Measurements from ENCODE around the gene PRKD2. TPM values are rescaled to one million over a fixed set of nuclear protein-coding genes. Genes with fewer than 3 reads are reported as not detected.

Gene PRKD2
- total and polyA plus RNA-seq, 10 of the 15 experiments (the other 5 are each of a cell fraction or from before 2014, with no cell fraction given), result 2.3 to 98.8 (median 32.9) TPM

DNA sequence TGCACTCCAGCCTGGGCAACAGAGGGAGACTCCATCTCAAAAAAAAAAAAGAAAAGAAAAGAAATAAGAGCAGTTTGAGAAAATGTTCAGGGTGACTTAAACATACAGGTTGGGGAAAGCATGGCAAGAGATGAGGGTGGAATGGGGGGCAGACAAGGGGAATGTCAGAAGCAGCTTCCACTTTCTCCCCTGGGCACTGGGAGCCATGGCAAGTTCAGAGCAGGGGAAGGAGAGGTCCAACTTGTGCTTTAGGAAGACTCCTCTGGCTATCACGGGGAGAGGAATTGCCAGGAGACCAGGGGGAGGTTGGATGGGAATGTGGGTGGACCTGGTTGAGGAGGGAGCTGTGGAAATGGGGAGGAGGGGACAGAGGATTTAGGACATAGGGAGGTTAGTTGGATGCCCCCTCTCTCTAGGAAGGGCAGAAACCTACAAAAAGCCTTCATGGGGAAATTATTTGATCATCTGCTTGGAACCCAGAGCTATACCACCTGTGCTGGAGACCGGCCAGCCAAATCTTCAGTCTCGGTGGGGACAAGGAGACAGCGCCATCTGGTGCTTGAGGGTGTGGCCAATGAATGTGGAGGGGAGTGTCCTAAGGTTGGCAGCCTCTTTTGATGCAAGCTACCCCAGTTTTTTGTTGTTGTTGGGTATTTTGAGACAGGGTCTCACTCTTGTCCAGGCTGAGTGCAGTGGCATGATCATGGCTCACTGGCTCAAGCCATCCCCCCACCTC lies 36.7 kb upstream of the PRKD2 start (continued):
- TF ChIP-seq CHD1 (IDR thresholded peaks at IDR 0.05; ENCODE audit: low read depth, low read length) (no peak), SP1 (IDR thresholded peaks at IDR 0.05; ENCODE audit: low read depth, low read length) (no peak), RUNX3 (IDR thresholded peaks at IDR 0.05; ENCODE audit: low read length) (0 out of 2 replicates have a peak, but pooled peaks have one; percentile 14), ESRRA (IDR thresholded peaks at IDR 0.05; ENCODE audit: low read length) (no peak), HDGF (IDR thresholded peaks at IDR 0.05) (peak; percentile 61; the same call in 1 of the 2 replicates), FOXK2 (IDR thresholded peaks at IDR 0.05) (no peak)
- TF ChIP-seq, protein P1, sequence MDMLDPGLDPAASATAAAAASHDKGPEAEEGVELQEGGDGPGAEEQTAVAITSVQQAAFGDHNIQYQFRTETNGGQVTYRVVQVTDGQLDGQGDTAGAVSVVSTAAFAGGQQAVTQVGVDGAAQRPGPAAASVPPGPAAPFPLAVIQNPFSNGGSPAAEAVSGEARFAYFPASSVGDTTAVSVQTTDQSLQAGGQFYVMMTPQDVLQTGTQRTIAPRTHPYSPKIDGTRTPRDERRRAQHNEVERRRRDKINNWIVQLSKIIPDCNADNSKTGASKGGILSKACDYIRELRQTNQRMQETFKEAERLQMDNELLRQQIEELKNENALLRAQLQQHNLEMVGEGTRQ (IDR thresholded peaks at IDR 0.05; ENCODE audit: borderline replicate concordance, low read depth, low read length), result no peak

DNA sequence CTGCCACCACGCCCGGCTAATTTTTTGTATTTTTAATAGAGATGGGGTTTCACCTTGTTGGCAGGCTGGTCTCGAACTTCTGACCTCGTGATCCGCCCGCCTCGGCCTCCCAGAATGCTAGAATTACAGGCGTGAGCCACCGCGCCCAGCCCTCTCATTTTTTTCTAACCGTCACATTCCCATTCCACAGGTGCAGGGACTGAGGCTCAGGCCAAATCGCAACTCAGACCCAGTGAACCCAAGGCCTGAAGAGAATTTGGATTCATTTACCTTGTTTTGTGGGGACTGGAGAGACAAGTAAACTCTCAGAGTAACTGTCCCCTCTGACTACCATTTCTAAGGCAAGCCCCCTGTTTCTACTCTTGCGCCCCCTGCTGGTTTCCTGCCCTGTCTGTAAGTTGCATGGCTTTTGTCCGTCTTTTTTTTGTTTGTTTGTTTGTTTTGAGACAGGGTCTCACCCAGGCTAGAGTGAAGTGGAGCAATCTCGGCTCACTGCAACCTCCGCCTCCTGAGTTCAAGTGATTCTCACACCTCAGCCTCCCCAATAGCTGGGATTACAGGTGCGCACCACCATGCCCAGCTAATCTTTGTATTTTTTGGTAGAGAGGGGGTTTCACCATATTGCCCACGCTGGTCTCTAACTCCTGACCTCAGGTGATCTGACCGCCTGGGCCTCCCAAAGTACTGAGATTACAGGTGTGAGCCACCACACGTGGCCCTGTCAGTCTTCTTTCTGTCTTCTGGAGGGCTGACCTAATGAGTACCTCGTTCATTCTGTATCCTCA lies 31.6 kb upstream of the PRKD2 start:
- Histone ChIP-seq H3K9me3 (replicated peaks; ENCODE audit: control insufficient read depth, insufficient read depth, low read length) (no peaks in the 10 kb centered on the region), H3K27ac (ENCODE audit: control insufficient read depth, insufficient read depth) (no peak overlapping the region), H2AFZ (ENCODE audit: control insufficient read depth, low read depth, low read length) (no peak overlapping the region), H3K4me3 (no peak overlapping the region), H4K20me1 (ENCODE audit: control insufficient read depth, insufficient read depth) (no peaks in the 10 kb centered on the region; the same call in 1 of the 2 replicates), H3K4me2 (ENCODE audit: control insufficient read depth, insufficient read depth) (no peak overlapping the region), H3K79me2 (ENCODE audit: control insufficient read depth, insufficient read depth, low read length) (peaks cover 33% of the 10 kb centered on the region), H3K4me1 (ENCODE audit: control insufficient read depth, insufficient read depth, low read length) (peaks cover 12% of the 10 kb centered on the region), H3K27me3 (replicated peaks in 1 of 2; ENCODE audit: control insufficient read depth in 2 of 2, insufficient read depth in 2 of 2, low read length in 1 of 2) (no peaks in the 10 kb centered on the region), H3K36me3 (ENCODE audit: control insufficient read depth in 2 of 2, insufficient read depth in 2 of 2, low read length in 1 of 2) (no peaks in the 10 kb centered on the region), H3K9ac (ENCODE audit: control insufficient read depth, insufficient read depth, low read length) (no peak overlapping the region)
- in situ Hi-C loops (cut with MboI) (no loop called here), intact Hi-C loops (cut with micrococcal nuclease; ENCODE audit: unreplicated experiment) (no loop called here)
- SMC1A ChIA-PET (ENCODE audit: uncharacterized antibody, unreplicated experiment), result no interaction called here
- DNase-seq (ENCODE audit: low read depth, low spot score) (no peak), ATAC-seq (peak; percentile 45), FAIRE-seq (no peak)
- CTCF ChIA-PET, result interaction anchor here (0.5 to 8.9 kb wide), 17 partner anchors 9 to 265 kb away, joined by 3 to 134 read pairs (median 4); partner anchors contain the start of genes DACT3 and SLC1A5
- 61% methylated on average over 21 of the region's 21 CpGs for WGBS (ENCODE audit: insufficient coverage, insufficient replicate concordance, low lambda C conversion rate, missing lambda C conversion rate)
- RAD21 ChIA-PET (ENCODE audit: unreplicated experiment), result interaction anchor here (0.8 to 1.0 kb wide), 2 partner anchors 43 to 45 kb away, joined by 3 to 4 read pairs; no protein-coding TSS in a partner anchor
- no TSS peak for BruUV-seq (replicated peaks)
- POLR2A ChIA-PET, result interaction anchor here (0.6 kb wide), 1 partner anchor 112 kb away, joined by 4 read pairs; no protein-coding TSS in a partner anchor
- TF ChIP-seq CUX1 (IDR thresholded peaks at IDR 0.05; ENCODE audit: insufficient replicate concordance, low read depth, low read length) (no peak), FOXM1 (IDR thresholded peaks at IDR 0.05; ENCODE audit: low read depth, low read length) (no peak), SMC3 (IDR thresholded peaks at IDR 0.05; ENCODE audit: borderline replicate concordance, low read length) (peak; percentile 36; the same call in 1 of the 2 replicates), CHD4 (IDR thresholded peaks at IDR 0.05) (no peak), NFIC (IDR thresholded peaks at IDR 0.05; ENCODE audit: low read depth, low read length) (no peak)
- TF ChIP-seq, protein P2, sequence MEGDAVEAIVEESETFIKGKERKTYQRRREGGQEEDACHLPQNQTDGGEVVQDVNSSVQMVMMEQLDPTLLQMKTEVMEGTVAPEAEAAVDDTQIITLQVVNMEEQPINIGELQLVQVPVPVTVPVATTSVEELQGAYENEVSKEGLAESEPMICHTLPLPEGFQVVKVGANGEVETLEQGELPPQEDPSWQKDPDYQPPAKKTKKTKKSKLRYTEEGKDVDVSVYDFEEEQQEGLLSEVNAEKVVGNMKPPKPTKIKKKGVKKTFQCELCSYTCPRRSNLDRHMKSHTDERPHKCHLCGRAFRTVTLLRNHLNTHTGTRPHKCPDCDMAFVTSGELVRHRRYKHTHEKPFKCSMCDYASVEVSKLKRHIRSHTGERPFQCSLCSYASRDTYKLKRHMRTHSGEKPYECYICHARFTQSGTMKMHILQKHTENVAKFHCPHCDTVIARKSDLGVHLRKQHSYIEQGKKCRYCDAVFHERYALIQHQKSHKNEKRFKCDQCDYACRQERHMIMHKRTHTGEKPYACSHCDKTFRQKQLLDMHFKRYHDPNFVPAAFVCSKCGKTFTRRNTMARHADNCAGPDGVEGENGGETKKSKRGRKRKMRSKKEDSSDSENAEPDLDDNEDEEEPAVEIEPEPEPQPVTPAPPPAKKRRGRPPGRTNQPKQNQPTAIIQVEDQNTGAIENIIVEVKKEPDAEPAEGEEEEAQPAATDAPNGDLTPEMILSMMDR (IDR thresholded peaks at IDR 0.05 in 2 of 3, conservative IDR thresholded peaks at IDR 0.05 in 1 of 3; ENCODE audit: control insufficient read depth in 2 of 3, extremely low read depth in 1 of 3, insufficient read depth in 1 of 3, low read depth in 3 of 3, low read length in 3 of 3), result peak; percentile 55 to 85 (median 77)

Data from GM12878 (cell line).